ENCODE results near the gene RBAK. TPM values are rescaled to one million over a fixed set of nuclear protein-coding genes. Genes with fewer than 3 reads are reported as not detected.

RBAK gene
- total RNA-seq, 1 experiment from 2014 or later: 18.5 TPM

- H3K56ac ChIP-seq (ENCODE audit: insufficient read length, low read depth, low read length): no peak overlapping the region
- H2BK20ac ChIP-seq (ENCODE audit: low read depth, low read length, poor library complexity, severe bottlenecking): no peak overlapping the region
- no peak overlapping the region for H2BK120ac ChIP-seq (ENCODE audit: low read depth, low read length, poor library complexity, severe bottlenecking)
- no peak overlapping the region for H3T11ph ChIP-seq (ENCODE audit: low read length)
- no peak overlapping the region for H4K5ac ChIP-seq (ENCODE audit: insufficient read length, low read depth, low read length)
- Mint-ChIP-seq H3K27ac (no peak overlapping the region; a peak in 1 of 7 replicates), H3K4me3 (no peak overlapping the region), H3K36me3 (ENCODE audit: insufficient read depth in 1 of 3, low read depth in 3 of 3) (no peaks in the 10 kb centered on the region; a peak in 1 of 7 replicates), H3K9me3 (peaks cover 13 to 21% of the 10 kb centered on the region in 2 experiments), H3K4me1 (no peaks in the 10 kb centered on the region), H3K27me3 (ENCODE audit: low read depth) (peaks cover 12% of the 10 kb centered on the region)
- no peak overlapping the region for H3K18ac ChIP-seq (ENCODE audit: insufficient read length, low read depth, low read length)
- no peaks in the 10 kb centered on the region for H3K4me1 ChIP-seq (ENCODE audit: insufficient read depth, low read length)
- H2BK12ac ChIP-seq (ENCODE audit: insufficient read length, low read depth, low read length): no peak overlapping the region
- peak; percentile 30 for DNase-seq
- no peak overlapping the region for H3K4me2 ChIP-seq (ENCODE audit: insufficient read depth, insufficient read length, low read length)
- H2BK5ac ChIP-seq (ENCODE audit: insufficient read length, low read length): no peak overlapping the region
- H3K9me3 ChIP-seq (ENCODE audit: control insufficient read depth, low read depth, low read length): no peaks in the 10 kb centered on the region
- no CpG with 5 or more reads among the region's 56 CpGs for WGBS (ENCODE audit: extremely low coverage, insufficient read length, low lambda C conversion rate)
- no peak overlapping the region for H3K27ac ChIP-seq (ENCODE audit: insufficient read length, low read depth, low read length)
- no peak overlapping the region for H4K91ac ChIP-seq (ENCODE audit: insufficient read length, low read depth, low read length)
- no peaks in the 10 kb centered on the region for H3K27me3 ChIP-seq (ENCODE audit: insufficient read depth, low read length)
- TF ChIP-seq, protein P1, sequence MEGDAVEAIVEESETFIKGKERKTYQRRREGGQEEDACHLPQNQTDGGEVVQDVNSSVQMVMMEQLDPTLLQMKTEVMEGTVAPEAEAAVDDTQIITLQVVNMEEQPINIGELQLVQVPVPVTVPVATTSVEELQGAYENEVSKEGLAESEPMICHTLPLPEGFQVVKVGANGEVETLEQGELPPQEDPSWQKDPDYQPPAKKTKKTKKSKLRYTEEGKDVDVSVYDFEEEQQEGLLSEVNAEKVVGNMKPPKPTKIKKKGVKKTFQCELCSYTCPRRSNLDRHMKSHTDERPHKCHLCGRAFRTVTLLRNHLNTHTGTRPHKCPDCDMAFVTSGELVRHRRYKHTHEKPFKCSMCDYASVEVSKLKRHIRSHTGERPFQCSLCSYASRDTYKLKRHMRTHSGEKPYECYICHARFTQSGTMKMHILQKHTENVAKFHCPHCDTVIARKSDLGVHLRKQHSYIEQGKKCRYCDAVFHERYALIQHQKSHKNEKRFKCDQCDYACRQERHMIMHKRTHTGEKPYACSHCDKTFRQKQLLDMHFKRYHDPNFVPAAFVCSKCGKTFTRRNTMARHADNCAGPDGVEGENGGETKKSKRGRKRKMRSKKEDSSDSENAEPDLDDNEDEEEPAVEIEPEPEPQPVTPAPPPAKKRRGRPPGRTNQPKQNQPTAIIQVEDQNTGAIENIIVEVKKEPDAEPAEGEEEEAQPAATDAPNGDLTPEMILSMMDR (conservative IDR thresholded peaks at IDR 0.05): no peak
- no peaks in the 10 kb centered on the region for H3K79me1 ChIP-seq (ENCODE audit: insufficient read depth, low read depth, low read length, poor library complexity, severe bottlenecking)
- H4K20me1 ChIP-seq (ENCODE audit: control insufficient read depth, insufficient read depth, insufficient read length): no peaks in the 10 kb centered on the region
- H2BK15ac ChIP-seq (ENCODE audit: low read depth, low read length): no peak overlapping the region
- no peaks in the 10 kb centered on the region for H3K23me2 ChIP-seq (ENCODE audit: insufficient read length, low read depth, low read length, poor library complexity, severe bottlenecking)
- H3K14ac ChIP-seq (ENCODE audit: insufficient read depth, low read length): no peak overlapping the region; the same call in 1 of the 2 replicates
- no peak overlapping the region for H2AFZ ChIP-seq (ENCODE audit: low read length)
- H3K23ac ChIP-seq (ENCODE audit: insufficient read length, low read depth, low read length): no peak overlapping the region
- no peak overlapping the region for H2AK5ac ChIP-seq (ENCODE audit: insufficient read length, low read length)
- H3K79me2 ChIP-seq (ENCODE audit: insufficient read depth, low read length): no peaks in the 10 kb centered on the region
- no peak overlapping the region for H3K4ac ChIP-seq (ENCODE audit: low read depth, low read length)
- no peak overlapping the region for H4K8ac ChIP-seq (replicated peaks; ENCODE audit: insufficient read length, low read depth, low read length)
- no peak overlapping the region for H3K9ac ChIP-seq (ENCODE audit: extremely low read depth, insufficient read length, low read length)
These were observed 71.7 kb downstream of the RBAK start for GRCh38 chr7:5117095-5117970.

Other genes starting within 250 kb of the RBAK start
- gene PAPOLB, start 183.8 kb upstream of the RBAK start, total RNA-seq (2021): 0.04 and 0.13 TPM in 2 replicates
- gene RADIL, start 162.1 kb upstream of the RBAK start, total RNA-seq (2021): 3.5 and 4.7 TPM in 2 replicates
- 0.11 and 0.20 TPM in 2 replicates for gene MMD2, start 86.7 kb upstream of the RBAK start, total RNA-seq (2021)
- 69.1 and 73.3 TPM in 2 replicates for gene WIPI2, start 144.4 kb downstream of the RBAK start, total RNA-seq (2021)
- gene SLC29A4, start 237.1 kb downstream of the RBAK start, total RNA-seq (2021): 12.4 and 13.3 TPM in 2 replicates

All from H9 (cell line).